Tibial nerve (tissue), 4 donors: ENCODE results near the gene PHF23. TPM values are rescaled to one million over a fixed set of nuclear protein-coding genes. Genes with fewer than 3 reads are reported as not detected.

ENCODE experiments used
- DNase-seq, 2 donors: peaks; one replicate each; pipeline ENCODE4 v3.0.0-alpha.2; 2019; ENCODE audit warnings: low spot score in 2 of 2
- H3K27ac ChIP-seq, 4 donors: fragments of 200-600 bp; sonication (generic) in 3 of 4; one replicate each; pipeline ENCODE4 v1.5.1; 2017 to 2019; ENCODE audit warnings: mild to moderate bottlenecking in 1 of 4
- H3K27me3 ChIP-seq, 2 donors: fragments of 200-600 bp; sonication (generic) in 1 of 2; one replicate each; pipeline versions ENCODE4 v1.5.1 to v1.6.0; 2017 to 2019
- H3K36me3 ChIP-seq, 3 donors: fragments of 200-600 bp; sonication (generic); one replicate each; pipeline ENCODE4 v1.5.1; 2018 to 2019
- H3K4me1 ChIP-seq, 4 donors: fragments of 200-600 bp; sonication (generic) in 3 of 4; one replicate each; pipeline ENCODE4 v1.5.1; 2017 to 2019
- H3K4me3 ChIP-seq, 4 donors: fragments of 200-600 bp; sonication (generic) in 3 of 4; one replicate each; pipeline ENCODE4 v1.5.1; 2017 to 2019; ENCODE audit warnings: mild to moderate bottlenecking in 1 of 4, moderate library complexity in 1 of 4
- H3K9me3 ChIP-seq, 4 donors: fragments of 200-600 bp; sonication (generic) in 3 of 4; one replicate each; pipeline ENCODE4 v1.5.1; 2017 to 2019
- EP300 ChIP-seq, 2 donors: sonication (generic); formaldehyde crosslinking; IDR thresholded peaks; one replicate each; pipeline ENCODE4 v1.6.1; 2017; ENCODE audit warnings: antibody characterized with exemption in 2 of 2, mild to moderate bottlenecking in 1 of 2
- POLR2A ChIP-seq, 2 donors: fragments of 450-650 bp; IDR thresholded peaks; one replicate each; pipeline ENCODE4 v1.6.1; 2017; ENCODE audit warnings: antibody characterized with exemption in 2 of 2, mild to moderate bottlenecking in 2 of 2, moderate library complexity in 2 of 2
- WGBS, 2 donors: methylation state at CpG; one replicate each; pipeline ENCODE4 v1.1.5; 2018; 5-methylcytosine and 5-hydroxymethylcytosine counted together
- total RNA-seq, 4 donors: library from RNA; depleted of rRNA; stranded (reverse); fragments of >200 nt; gene quantifications; one replicate each; pipeline ENCODE4 v1.1.0, GENCODE V29; 2016
- TF ChIP-seq, protein P1 (sequence below), 5 experiments: fragments of 200-600 bp in 3 of 5; fragments of 450-650 bp in 2 of 5; sonication (generic) in 3 of 5; IDR thresholded peaks; one replicate each; pipeline ENCODE4 v1.5.1; 2016 to 2019; ENCODE audit warnings: antibody characterized with exemption in 5 of 5, mild to moderate bottlenecking in 3 of 5, moderate library complexity in 2 of 5

PHF23 gene
- total RNA-seq, 4 donors from 2014 or later: 20.3 to 29.7 (median 23.3) TPM

DNA sequence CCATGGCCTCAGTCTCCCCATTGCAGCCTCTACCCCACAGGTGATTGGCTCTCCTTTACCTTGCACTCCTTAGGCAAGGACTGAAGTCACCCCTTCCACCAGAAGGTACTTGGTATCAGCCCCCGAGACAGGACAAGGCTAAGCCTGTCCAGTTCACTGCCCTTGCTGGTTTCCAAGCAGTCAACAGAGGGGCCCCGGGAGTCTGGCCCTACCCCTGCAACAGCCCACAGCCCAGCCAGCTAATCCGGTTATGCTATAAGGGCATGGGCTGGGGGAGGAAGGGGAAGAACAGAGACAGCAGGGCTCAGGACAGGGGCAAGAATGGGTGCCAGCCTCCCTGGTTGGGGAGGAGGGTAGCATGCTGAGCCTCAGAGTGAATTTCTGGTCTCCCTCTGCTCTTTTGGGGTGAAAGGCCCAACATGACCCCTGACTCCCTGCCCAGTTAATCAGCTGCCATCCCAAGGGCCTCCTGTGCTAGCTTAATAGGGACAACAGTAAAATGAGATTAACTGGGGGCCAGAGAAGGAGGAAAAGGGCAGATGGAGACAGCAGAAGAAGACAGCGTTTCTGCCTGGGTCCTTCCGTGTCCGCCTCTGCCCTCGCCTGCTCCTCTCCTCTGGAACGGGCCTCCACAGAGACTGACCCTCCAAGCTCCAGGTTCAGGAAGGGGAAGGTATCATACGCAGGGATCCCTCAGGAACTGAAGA is 30.4 kb downstream of the PHF23 start:
- TF ChIP-seq, protein P1, sequence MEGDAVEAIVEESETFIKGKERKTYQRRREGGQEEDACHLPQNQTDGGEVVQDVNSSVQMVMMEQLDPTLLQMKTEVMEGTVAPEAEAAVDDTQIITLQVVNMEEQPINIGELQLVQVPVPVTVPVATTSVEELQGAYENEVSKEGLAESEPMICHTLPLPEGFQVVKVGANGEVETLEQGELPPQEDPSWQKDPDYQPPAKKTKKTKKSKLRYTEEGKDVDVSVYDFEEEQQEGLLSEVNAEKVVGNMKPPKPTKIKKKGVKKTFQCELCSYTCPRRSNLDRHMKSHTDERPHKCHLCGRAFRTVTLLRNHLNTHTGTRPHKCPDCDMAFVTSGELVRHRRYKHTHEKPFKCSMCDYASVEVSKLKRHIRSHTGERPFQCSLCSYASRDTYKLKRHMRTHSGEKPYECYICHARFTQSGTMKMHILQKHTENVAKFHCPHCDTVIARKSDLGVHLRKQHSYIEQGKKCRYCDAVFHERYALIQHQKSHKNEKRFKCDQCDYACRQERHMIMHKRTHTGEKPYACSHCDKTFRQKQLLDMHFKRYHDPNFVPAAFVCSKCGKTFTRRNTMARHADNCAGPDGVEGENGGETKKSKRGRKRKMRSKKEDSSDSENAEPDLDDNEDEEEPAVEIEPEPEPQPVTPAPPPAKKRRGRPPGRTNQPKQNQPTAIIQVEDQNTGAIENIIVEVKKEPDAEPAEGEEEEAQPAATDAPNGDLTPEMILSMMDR (IDR thresholded peaks at IDR 0.05): no peak
- no peak for TF ChIP-seq EP300 (IDR thresholded peaks at IDR 0.05)
- no peak for TF ChIP-seq POLR2A (IDR thresholded peaks at IDR 0.05)
- 78 to 84% methylated on average over 9 of the region's 9 CpGs for WGBS, 2 donors
- Histone ChIP-seq H3K27ac (no peak overlapping the region), H3K4me3 (no peak overlapping the region), H3K4me1 (peaks cover 0 to 31% (median 5%) of the 10 kb centered on the region in 4 donors), H3K36me3 (no peaks in the 10 kb centered on the region), H3K27me3 (peaks cover 0 to 11% of the 10 kb centered on the region in 2 donors), H3K9me3 (no peaks in the 10 kb centered on the region)
- DNase-seq: no peak

DNA sequence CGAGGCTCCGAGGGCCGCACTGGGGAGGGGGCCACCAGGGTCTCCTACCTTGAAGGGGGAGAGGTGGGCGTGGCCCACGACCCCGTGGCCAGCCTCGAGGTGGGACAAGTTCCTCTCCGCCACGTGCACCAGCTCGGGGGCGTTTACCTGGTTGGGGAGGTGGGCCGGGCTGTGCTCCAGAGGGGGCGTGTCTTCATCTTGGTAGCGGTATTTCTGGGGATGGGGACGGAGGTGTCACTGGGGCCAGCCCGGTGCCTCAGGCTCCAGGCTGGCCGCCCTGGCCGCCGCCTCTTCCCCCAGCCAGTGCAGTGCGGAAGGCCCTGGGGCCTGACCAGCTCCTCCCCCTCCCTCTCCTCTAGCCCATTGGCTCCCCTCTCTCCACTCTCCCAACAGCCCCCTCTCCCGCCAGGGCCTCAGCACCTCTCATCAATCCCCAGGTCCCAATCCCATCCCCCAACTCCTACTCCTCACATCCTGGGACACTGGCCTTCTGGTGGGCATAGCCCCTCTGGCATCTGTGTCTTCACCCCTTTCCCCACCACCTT is 31.2 kb downstream of the PHF23 start:
- no peak overlapping the region for H3K27ac ChIP-seq
- no peak for DNase-seq
- TF ChIP-seq POLR2A (IDR thresholded peaks at IDR 0.05): no peak
- TF ChIP-seq, protein P1 (IDR thresholded peaks at IDR 0.05): no peak
- TF ChIP-seq EP300 (IDR thresholded peaks at IDR 0.05): no peak
- H3K9me3 ChIP-seq: no peaks in the 10 kb centered on the region
- peaks cover 0 to 11% of the 10 kb centered on the region in 2 donors for H3K27me3 ChIP-seq
- H3K4me1 ChIP-seq: peaks cover 0 to 27% (median 4%) of the 10 kb centered on the region in 4 donors
- H3K4me3 ChIP-seq: no peak overlapping the region
- WGBS, 2 donors: 38 to 43% methylated on average over 19 to 21 of the region's 21 CpGs
- H3K36me3 ChIP-seq: peaks cover 0 to 7% (median 3%) of the 10 kb centered on the region in 3 donors

DNA sequence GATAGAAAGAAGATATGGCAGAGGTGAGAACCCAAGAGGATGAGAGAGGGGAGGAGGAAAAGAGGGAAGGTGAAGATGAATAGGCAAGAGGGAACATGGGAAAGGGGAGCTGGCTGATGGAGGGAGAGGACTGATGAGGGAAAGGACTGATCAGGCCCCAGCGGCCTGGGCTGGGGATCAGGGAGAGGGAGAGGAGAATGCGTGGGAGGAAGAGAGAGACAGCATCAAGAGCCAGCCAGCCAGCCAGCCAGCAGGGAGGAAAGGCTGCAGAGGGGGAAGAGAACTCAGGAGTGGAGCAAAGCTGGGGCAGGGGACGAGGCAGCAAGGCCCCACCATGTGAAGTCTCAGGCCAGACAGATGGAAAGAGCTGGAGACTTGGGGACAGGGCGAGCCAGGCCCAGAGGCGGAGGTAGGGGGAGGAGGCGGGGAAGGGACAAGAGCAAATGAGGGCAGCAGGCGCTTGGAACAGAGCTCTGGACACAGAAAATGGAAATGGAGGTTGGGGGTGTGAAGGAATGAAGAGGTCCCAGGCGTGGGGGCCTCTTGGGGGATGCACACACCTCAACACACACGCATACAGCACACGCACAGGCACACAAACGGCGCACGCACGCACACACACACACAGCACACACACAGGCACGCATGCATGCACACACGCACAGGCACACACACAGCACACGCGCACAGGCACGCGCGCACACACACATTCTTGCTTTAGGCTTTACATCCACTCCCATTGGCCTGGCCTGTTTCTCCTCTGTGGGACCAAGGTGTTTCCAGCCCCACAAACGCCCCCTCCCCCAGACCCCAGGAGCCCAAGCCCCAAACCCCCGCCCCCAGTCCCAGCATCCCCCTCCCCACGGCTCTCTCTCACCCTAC is 31.9 kb downstream of the PHF23 start:
- H3K4me3 ChIP-seq: no peak overlapping the region
- no peak for DNase-seq
- peaks cover 0 to 14% (median 4%) of the 10 kb centered on the region in 3 donors for H3K36me3 ChIP-seq
- WGBS, 2 donors: 55 to 66% methylated on average over 24 of the region's 24 CpGs
- H3K27me3 ChIP-seq: peaks cover 0 to 6% of the 10 kb centered on the region in 2 donors
- H3K4me1 ChIP-seq: peaks cover 0 to 27% (median 4%) of the 10 kb centered on the region in 4 donors
- no peaks in the 10 kb centered on the region for H3K9me3 ChIP-seq
- TF ChIP-seq EP300 (IDR thresholded peaks at IDR 0.05): no peak
- no peak for TF ChIP-seq POLR2A (IDR thresholded peaks at IDR 0.05)
- TF ChIP-seq, protein P1 (IDR thresholded peaks at IDR 0.05): no peak
- H3K27ac ChIP-seq: no peak overlapping the region

DNA sequence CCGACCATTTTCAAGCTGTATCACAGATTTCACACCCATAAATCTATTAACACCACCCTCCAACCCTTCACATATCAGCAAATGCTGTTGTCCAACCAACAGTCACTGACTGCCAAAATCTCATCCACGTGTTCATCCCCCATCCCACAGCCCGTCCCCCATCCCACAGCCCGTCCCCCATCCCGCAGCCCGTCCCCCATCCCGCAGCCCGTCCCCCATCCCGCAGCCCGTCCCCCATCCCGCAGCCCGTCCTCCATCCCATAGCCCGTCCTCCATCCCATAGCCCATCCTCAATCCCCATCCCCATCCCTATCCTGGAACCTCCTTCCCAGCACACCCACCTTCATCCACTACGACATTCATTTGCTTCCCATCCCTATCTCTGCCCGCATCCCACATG is 33.7 kb downstream of the PHF23 start:
- WGBS, 2 donors: 23 to 29% methylated on average over 15 of the region's 15 CpGs

More for the DNA sequence above, 33.7 kb downstream of the PHF23 start:
- H3K4me3 ChIP-seq: peak overlapping the region in 3 of 4 donors; percentile 41 to 59 (median 52)
- H3K9me3 ChIP-seq: no peaks in the 10 kb centered on the region
- peaks cover 0 to 20% (median 4%) of the 10 kb centered on the region in 3 donors for H3K36me3 ChIP-seq
- peaks cover 0 to 22% (median 4%) of the 10 kb centered on the region in 4 donors for H3K4me1 ChIP-seq
- H3K27me3 ChIP-seq: no peaks in the 10 kb centered on the region
- peak overlapping the region in 3 of 4 donors; percentile 58 to 81 (median 75) for H3K27ac ChIP-seq
- TF ChIP-seq EP300 (IDR thresholded peaks at IDR 0.05) (no peak), POLR2A (IDR thresholded peaks at IDR 0.05) (no peak)
- TF ChIP-seq, protein P1 (IDR thresholded peaks at IDR 0.05): no peak
- no peak for DNase-seq
